HepG2 (cell line): Measurements from ENCODE around the gene PDILT. TPM values are rescaled to one million over a fixed set of nuclear protein-coding genes. Genes with fewer than 3 reads are reported as not detected.

Experiments
- CHD4 ChIP-seq: fragments of 200-600 bp; sonication (generic); IDR thresholded peaks from 2 replicates; pipeline ENCODE4 v1.7.0; 2017; ENCODE audit warnings: mild to moderate bottlenecking, low read length, borderline replicate concordance
- DMTF1 ChIP-seq: sonication (generic); formaldehyde crosslinking; IDR thresholded peaks from 2 replicates; pipeline ENCODE4 v1.4.0; 2020; ENCODE audit warnings: mild to moderate bottlenecking, missing genetic modification reagents
- ELK4 ChIP-seq: sonication (generic); formaldehyde crosslinking; IDR thresholded peaks from 2 replicates; pipeline ENCODE4 v1.9.0; 2021; ENCODE audit warnings: missing genetic modification reagents, borderline replicate concordance
- FOXM1 ChIP-seq: sonication (generic); formaldehyde crosslinking; IDR thresholded peaks from 2 replicates; pipeline ENCODE4 v1.5.0; 2020; ENCODE audit warnings: missing genetic modification reagents
- HMG20A ChIP-seq: IDR thresholded peaks from 2 replicates; pipeline ENCODE4 v1.6.1; 2016; ENCODE audit warnings: borderline replicate concordance
- HNRNPH1 ChIP-seq: fragments of 200-400 bp; formaldehyde crosslinking; optimal IDR thresholded peaks from 2 replicates; pipeline ENCODE3; 2017; ENCODE audit warnings: mild to moderate bottlenecking, low read depth, low read length
- KDM2A ChIP-seq: sonication (generic); formaldehyde crosslinking; IDR thresholded peaks from 2 replicates; pipeline ENCODE4 v1.4.0; 2020; ENCODE audit warnings: low read depth, missing genetic modification reagents, borderline replicate concordance
- KMT2B ChIP-seq: IDR thresholded peaks from 2 replicates; pipeline ENCODE4 v1.6.1; 2016; ENCODE audit warnings: missing genetic modification reagents, missing compliant biosample characterization
- LCORL ChIP-seq, 2 experiments: fragments of 450-650 bp in 1 of 2; sonication (generic) in 1 of 2; formaldehyde crosslinking in 1 of 2; IDR thresholded peaks; 2 replicates each; pipeline versions ENCODE4 v1.5.0 to v1.6.1; 2017 to 2020; ENCODE audit warnings: antibody characterized with exemption in 1 of 2, missing genetic modification reagents in 1 of 2
- MLLT10 ChIP-seq: sonication (generic); formaldehyde crosslinking; IDR thresholded peaks from 2 replicates; pipeline ENCODE4 v1.4.0; 2020; ENCODE audit warnings: missing genetic modification reagents
- MXI1 ChIP-seq: IDR thresholded peaks from 3 replicates; pipeline ENCODE4 v1.6.1; 2012; ENCODE audit warnings: low read depth, low read length, inconsistent platforms, borderline replicate concordance
- MYPOP ChIP-seq: sonication (generic); formaldehyde crosslinking; IDR thresholded peaks from 2 replicates; pipeline ENCODE4 v1.8.1; 2023; ENCODE audit warnings: mild to moderate bottlenecking, moderate library complexity, missing genetic modification reagents
- NFYB ChIP-seq: sonication (generic); formaldehyde crosslinking; IDR thresholded peaks from 2 replicates; pipeline ENCODE4 v1.4.0; 2020; ENCODE audit warnings: missing genetic modification reagents
- RFX3 ChIP-seq: IDR thresholded peaks from 2 replicates; pipeline ENCODE4 v1.6.1; 2016; ENCODE audit warnings: missing biosample characterization, missing genetic modification reagents
- TCF7 ChIP-seq: sonication (generic); IDR thresholded peaks from 2 replicates; pipeline ENCODE4 v1.6.1; 2016; ENCODE audit warnings: antibody characterized with exemption, low read depth
- TOPORS ChIP-seq: sonication (generic); formaldehyde crosslinking; IDR thresholded peaks from 2 replicates; pipeline ENCODE4 v1.8.0; 2023; ENCODE audit warnings: mild to moderate bottlenecking, missing genetic modification reagents
- TRAFD1 ChIP-seq: sonication (generic); formaldehyde crosslinking; IDR thresholded peaks from 2 replicates; pipeline ENCODE4 v1.5.1; 2020; ENCODE audit warnings: missing genetic modification reagents, mild to moderate bottlenecking, borderline replicate concordance
- ZNF550 ChIP-seq: sonication (generic); formaldehyde crosslinking; IDR thresholded peaks from 2 replicates; pipeline ENCODE4 v1.4.0; 2020; ENCODE audit warnings: mild to moderate bottlenecking, missing genetic modification reagents, borderline replicate concordance
- ZNF558 ChIP-seq: sonication (generic); formaldehyde crosslinking; IDR thresholded peaks from 2 replicates; pipeline ENCODE4 v1.9.0; 2022; ENCODE audit warnings: mild to moderate bottlenecking, missing genetic modification reagents, borderline replicate concordance
- ZNF572 ChIP-seq: sonication (generic); formaldehyde crosslinking; IDR thresholded peaks from 2 replicates; pipeline ENCODE4 v1.5.1; 2020; ENCODE audit warnings: mild to moderate bottlenecking, missing genetic modification reagents
- ZNF615 ChIP-seq: sonication (generic); formaldehyde crosslinking; IDR thresholded peaks from 2 replicates; pipeline ENCODE4 v1.5.0; 2020; ENCODE audit warnings: mild to moderate bottlenecking, missing genetic modification reagents, borderline replicate concordance
- ZNF616 ChIP-seq: sonication (generic); formaldehyde crosslinking; IDR thresholded peaks from 2 replicates; pipeline ENCODE4 v1.5.0; 2020; ENCODE audit warnings: low read depth, mild to moderate bottlenecking, missing genetic modification reagents
- ZNF619 ChIP-seq: sonication (generic); formaldehyde crosslinking; IDR thresholded peaks from 2 replicates; pipeline ENCODE4 v1.4.0; 2020; ENCODE audit warnings: mild to moderate bottlenecking, missing genetic modification reagents
- ZNF670 ChIP-seq: sonication (generic); formaldehyde crosslinking; IDR thresholded peaks from 2 replicates; pipeline ENCODE4 v1.8.0; 2022; ENCODE audit warnings: mild to moderate bottlenecking, missing genetic modification reagents, borderline replicate concordance
- ZNF740 ChIP-seq: sonication (generic); formaldehyde crosslinking; IDR thresholded peaks from 2 replicates; pipeline ENCODE4 v1.4.0; 2020; ENCODE audit warnings: missing genetic modification reagents
- polyA plus RNA-seq, 8 experiments: library from polyadenylated mRNA; depleted of rRNA in 3 of 8; stranded (reverse) in 7 of 8; unstranded in 1 of 8; fragments of >200 nt; fragmentation: Illumina TruSeq in 4 of 8; extraction: Trizol in 4 of 8; gene quantifications; 2 replicates each; pipeline versions ENCODE4 v1.2.1 to v1.2.3, GENCODE V29; 2011 to 2016; ENCODE audit warnings: low read depth in 4 of 8, missing spikeins in 1 of 8, mixed read lengths in 1 of 8; ENCODE audit not compliant: insufficient read depth in 1 of 8
- total RNA-seq, 5 experiments: library from RNA; depleted of rRNA; stranded (reverse); fragments of >200 nt; fragmentation: Illumina TruSeq; extraction: Trizol; gene quantifications; 2 replicates each; pipeline ENCODE4 v1.2.3, GENCODE V29; 2016; ENCODE audit warnings: low read depth in 1 of 5

The PDILT gene
- total and polyA plus RNA-seq, 2 of the 13 experiments (the other 11 are each of a cell fraction or from before 2014, with no cell fraction given): not detected

GRCh38 chr16:20397468-20398074 is 7.0 kb downstream of the PDILT start (continued):
- peak; percentile 60; the same call in 1 of the 2 replicates for TF ChIP-seq ZNF740 (CRISPR knock-in tag)
- TF ChIP-seq NFYB (CRISPR knock-in tag): no peak
- TF ChIP-seq TRAFD1 (CRISPR knock-in tag): no peak
- TF ChIP-seq ZNF572: 0 out of 2 replicates have a peak, but pooled peaks have one; percentile 18
- TF ChIP-seq ZNF619 (CRISPR knock-in tag): peak; percentile 79
- TF ChIP-seq MXI1: no peak
- no peak for TF ChIP-seq KDM2A (CRISPR knock-in tag)
- peak; percentile 59; the same call in 1 of the 2 replicates for TF ChIP-seq TCF7
- no peak for TF ChIP-seq ZNF670 (CRISPR knock-in tag)
- TF ChIP-seq CHD4: no peak
- no peak for TF ChIP-seq ZNF616 (CRISPR knock-in tag)
- no peak for TF ChIP-seq LCORL (IDR thresholded peaks at IDR 0.05)
- peak; percentile 44; the same call in 1 of the 2 replicates for TF ChIP-seq LCORL (CRISPR knock-in tag; IDR thresholded peaks at IDR 0.05)
- TF ChIP-seq TOPORS: no peak
- no peak for TF ChIP-seq ZNF615 (CRISPR knock-in tag)
- no peak for TF ChIP-seq RFX3
- TF ChIP-seq ZNF550: 0 out of 2 replicates have a peak, but pooled peaks have one; percentile 64
- no peak for TF ChIP-seq DMTF1 (CRISPR knock-in tag)
- TF ChIP-seq FOXM1 (CRISPR knock-in tag): no peak
- no peak for TF ChIP-seq MYPOP (CRISPR knock-in tag)
- TF ChIP-seq HMG20A (CRISPR knock-in tag): peak; percentile 90; the same call in 1 of the 2 replicates
- TF ChIP-seq MLLT10 (CRISPR knock-in tag): no peak
- no peak for TF ChIP-seq KMT2B
- no peak for TF ChIP-seq ELK4
- no peak for TF ChIP-seq ZNF558 (CRISPR knock-in tag)
- TF ChIP-seq HNRNPH1: no peak
